Bronchial epithelial cell (primary cell): ENCODE data around the gene BTBD2. TPM values are rescaled to one million over a fixed set of nuclear protein-coding genes. Genes with fewer than 3 reads are reported as not detected.

ENCODE experiments used
- DNase-seq: peaks from one replicate; pipeline ENCODE4 v3.0.0-alpha.2; 2010; ENCODE audit warnings: low read depth
- FAIRE-seq: peaks from 2 replicates; lab custom pipeline; 2011; peaks lifted over from hg19 to GRCh38; lab: Jason Lieb, UNC
- H3K27me3 ChIP-seq: 2 replicates; pipeline ENCODE4 v1.5.1; 2011; ENCODE audit warnings: low read length; ENCODE audit not compliant: control insufficient read depth, insufficient read depth
- H3K36me3 ChIP-seq: 2 replicates; pipeline ENCODE4 v1.5.1; 2011; ENCODE audit warnings: low read length; ENCODE audit not compliant: control insufficient read depth, insufficient read depth
- H3K4me3 ChIP-seq: 2 replicates; pipeline ENCODE4 v1.5.1; 2011; ENCODE audit warnings: mild to moderate bottlenecking, low read depth, low read length, control low read depth
- CTCF ChIP-seq: IDR thresholded peaks from 2 replicates; pipeline ENCODE4 v1.5.1; 2011; ENCODE audit warnings: mild to moderate bottlenecking, moderate library complexity, low read length, control low read depth, inconsistent platforms; ENCODE audit not compliant: insufficient read depth, severe bottlenecking
- total RNA-seq: library from RNA; depleted of rRNA; stranded (reverse); fragments of >200 nt; gene quantifications from 2 replicates; pipeline ENCODE4 v1.2.1, GENCODE V29; 2014

Gene BTBD2
- total RNA-seq, 1 donor from 2014 or later = 23.2 TPM

GRCh38 chr19:2033825-2034159, 18.3 kb upstream of the BTBD2 start:
- H3K36me3 ChIP-seq = no peaks in the 10 kb centered on the region
- TF ChIP-seq CTCF = no peak
- no peak overlapping the region for H3K4me3 ChIP-seq
- FAIRE-seq (no peak), DNase-seq (no peak)
- H3K27me3 ChIP-seq = no peaks in the 10 kb centered on the region

- Histone ChIP-seq H3K27me3 (no peaks in the 10 kb centered on the region), H3K4me3 (no peak overlapping the region), H3K36me3 (no peaks in the 10 kb centered on the region)
- no peak for DNase-seq
- no peak for TF ChIP-seq CTCF
- FAIRE-seq = no peak
Observed at GRCh38 chr19:2033115-2033824, 17.8 kb upstream of the BTBD2 start.

GRCh38 chr19:2032296-2032941, 16.9 kb upstream of the BTBD2 start:
- DNase-seq (peak; percentile 81), FAIRE-seq (no peak)
- H3K36me3 ChIP-seq = no peaks in the 10 kb centered on the region
- H3K27me3 ChIP-seq = no peaks in the 10 kb centered on the region
- no peak for TF ChIP-seq CTCF
- H3K4me3 ChIP-seq = no peak overlapping the region

- Histone ChIP-seq H3K27me3 (no peaks in the 10 kb centered on the region), H3K36me3 (no peaks in the 10 kb centered on the region), H3K4me3 (no peak overlapping the region)
- FAIRE-seq = no peak
- TF ChIP-seq CTCF = no peak
- DNase-seq = no peak
Observed at GRCh38 chr19:2027361-2027760, 11.8 kb upstream of the BTBD2 start.

GRCh38 chr19:2026770-2027169, 11.3 kb upstream of the BTBD2 start:
- no peak overlapping the region for H3K4me3 ChIP-seq
- H3K36me3 ChIP-seq = no peaks in the 10 kb centered on the region
- no peaks in the 10 kb centered on the region for H3K27me3 ChIP-seq
- FAIRE-seq (no peak), DNase-seq (no peak)
- no peak for TF ChIP-seq CTCF

GRCh38 chr19:2022289-2022688, 6.8 kb upstream of the BTBD2 start:
- H3K4me3 ChIP-seq = no peak overlapping the region
- H3K27me3 ChIP-seq = no peaks in the 10 kb centered on the region
- DNase-seq = no peak
- no peaks in the 10 kb centered on the region for H3K36me3 ChIP-seq
- FAIRE-seq = no peak
- TF ChIP-seq CTCF = no peak
